CD4-positive, alpha-beta T cell treated with Interleukin-15 for 1 hour (primary cell): Measurements from ENCODE around the gene MOB3B.

ENCODE experiments used
- DNase-seq: peaks from one replicate; pipeline ENCODE4 v3.0.0-alpha.2; 2020

MOB3B gene

DNA sequence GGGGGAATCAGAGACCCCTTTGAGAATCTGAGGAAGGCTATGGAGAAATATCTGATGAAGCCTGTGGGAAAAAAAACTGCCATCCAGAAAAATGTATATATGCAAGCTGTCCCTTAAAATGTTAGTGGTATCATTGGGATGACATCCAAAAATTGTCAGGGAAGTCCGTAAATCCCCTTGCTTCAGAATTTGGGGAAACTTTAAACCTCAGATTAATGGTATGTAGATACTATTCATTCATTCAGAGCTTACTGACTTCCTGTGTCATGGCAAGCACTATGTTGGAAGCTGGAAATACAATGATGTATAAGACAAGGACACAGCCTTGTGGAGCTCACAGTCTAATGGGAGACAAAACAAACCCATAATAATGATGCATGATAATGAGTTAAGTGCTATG is 10.9 kb upstream of the MOB3B start:
- DNase-seq, result no peak

DNA sequence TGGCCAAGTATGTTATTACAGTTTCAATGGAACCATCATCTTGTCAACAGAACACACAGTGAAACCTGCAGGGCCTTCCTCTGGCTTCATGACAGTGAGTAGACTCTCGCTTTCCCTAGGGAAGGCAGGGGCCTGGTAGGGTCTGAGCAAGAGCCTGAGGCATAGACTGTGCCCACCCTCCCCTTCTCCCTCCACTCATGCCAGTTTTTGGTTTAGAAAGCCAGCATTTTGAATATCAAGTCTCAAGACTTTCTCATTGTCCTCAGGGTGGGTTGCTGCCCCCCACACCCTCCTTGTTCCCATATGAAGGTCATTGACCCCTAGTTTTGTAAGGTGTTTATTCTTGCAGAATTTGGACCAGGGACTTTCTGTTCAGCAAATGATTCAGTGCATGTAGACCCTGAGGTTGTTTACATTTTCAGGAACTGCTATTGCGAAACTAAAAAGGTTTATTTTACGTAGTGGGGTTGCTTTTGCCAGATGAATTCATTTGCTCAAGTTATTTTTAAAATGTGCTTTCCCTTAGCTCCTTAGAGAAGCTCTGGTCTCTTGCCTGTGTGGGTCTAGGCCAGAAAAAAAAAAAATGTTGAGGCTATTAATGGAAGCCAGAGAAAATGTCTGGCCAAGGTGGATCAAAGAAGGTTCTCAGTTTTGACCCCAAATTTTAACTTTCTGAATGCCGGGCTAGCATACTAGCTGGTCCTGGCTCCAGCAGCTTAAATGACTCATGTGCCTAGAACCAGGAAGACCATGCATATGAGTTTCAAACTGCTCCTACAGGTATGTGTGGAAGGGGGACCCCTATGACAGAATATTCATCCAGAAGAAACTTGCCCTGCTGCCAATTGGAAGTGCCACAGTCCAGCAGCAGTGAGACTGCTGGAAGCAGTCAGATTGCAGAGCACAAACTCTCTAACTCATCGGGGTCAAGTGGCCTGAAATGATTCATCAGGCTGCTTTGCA is 10.1 kb upstream of the MOB3B start:
- DNase-seq, result no peak

DNA sequence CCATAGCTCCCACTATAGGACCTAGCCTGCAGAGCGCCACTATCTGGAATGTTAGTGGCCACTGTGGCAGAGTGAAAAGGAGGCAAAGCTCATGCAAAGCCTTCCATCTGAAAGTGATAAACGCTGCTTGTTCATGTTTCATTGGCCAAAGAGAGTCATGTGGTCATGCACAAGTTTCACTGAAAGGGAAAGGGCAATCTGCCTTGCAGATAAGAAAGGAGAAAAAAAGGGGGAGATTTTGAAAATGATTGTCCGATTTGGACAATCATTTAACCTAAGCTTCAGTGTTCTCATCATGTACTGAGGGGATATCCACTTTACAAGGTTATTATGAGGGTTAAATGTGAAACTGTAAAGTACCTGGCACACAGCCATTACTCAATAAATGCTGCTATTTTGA is 9.0 kb upstream of the MOB3B start:
- DNase-seq, result no peak

DNA sequence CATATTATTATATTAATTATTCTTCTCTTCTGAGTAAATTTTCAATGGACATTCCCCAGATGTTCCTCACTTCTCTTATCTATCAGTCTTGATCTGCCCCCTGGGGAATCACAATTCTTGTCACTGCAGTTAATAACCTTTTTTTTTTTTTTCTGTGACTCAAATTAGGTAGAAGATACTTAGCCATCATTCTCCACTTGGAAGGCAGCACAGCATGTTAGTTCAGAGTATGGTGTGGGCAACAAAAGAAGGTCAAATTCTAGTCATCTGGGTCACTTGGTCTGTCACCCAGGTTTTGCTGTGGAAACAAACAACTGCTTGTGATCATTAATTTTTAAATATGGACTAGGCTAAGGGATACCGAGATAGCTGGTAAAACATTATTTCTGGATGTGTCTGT is 8.1 kb upstream of the MOB3B start:
- DNase-seq, result no peak

DNA sequence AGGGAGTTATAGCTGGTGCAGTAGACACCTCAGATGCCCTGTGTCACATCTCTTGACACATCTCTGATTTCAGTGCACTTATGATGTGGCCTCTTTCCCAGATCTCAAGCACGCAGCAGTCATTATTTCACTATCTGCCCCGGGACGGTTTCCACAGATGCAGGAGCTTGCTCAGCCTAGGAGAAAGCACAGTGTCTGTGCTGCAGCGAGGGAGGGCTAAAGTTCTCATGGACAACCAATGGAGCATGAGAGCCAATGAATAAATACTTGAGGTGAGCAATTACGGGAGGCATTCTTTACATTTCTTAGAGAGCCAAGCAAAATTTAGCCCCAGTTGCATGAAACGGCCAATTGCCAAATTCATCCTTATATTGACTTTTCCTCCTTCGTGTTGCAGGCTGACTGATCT is 7.4 kb upstream of the MOB3B start:
- DNase-seq, result no peak

DNA sequence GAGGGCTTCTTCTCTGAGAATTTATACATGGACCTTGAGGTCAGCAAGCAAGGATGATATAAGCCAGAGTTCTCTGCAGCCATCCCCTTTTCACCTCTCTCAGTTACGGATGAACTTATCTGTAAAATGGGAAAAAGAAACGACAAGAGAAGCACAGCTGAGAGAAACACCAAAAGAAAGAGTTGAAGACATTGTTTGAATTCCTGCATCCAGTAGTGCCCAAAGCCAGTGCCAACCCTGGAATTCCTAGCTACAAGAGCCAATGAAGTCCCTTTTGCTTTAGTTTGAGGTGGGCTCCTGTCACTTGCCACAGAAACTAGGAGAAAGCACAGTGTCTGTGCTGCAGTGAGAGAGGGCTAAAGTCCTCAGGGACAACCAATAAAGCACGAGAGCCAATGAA is 6.6 kb upstream of the MOB3B start:
- DNase-seq, result no peak

DNA sequence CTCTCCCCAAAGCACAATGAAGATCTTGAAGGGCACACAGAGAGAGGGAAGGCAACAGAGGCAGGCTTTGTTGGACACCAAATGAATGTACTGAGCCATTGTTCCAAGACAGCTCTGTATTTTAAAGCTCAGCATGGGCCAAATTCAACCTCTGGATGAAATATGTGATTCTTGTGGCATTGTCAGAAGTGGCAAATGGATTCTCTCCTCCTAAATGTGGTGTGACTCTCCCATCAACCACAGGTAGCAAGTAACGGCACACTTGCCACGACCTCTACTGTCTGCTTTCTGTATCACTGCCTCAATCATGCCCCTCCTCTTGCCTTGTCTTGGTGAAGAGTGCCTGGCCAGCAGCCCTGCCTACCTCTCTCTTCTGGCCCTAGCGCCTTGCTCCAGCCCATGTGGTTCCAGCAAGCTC is 6.1 kb upstream of the MOB3B start:
- DNase-seq, result no peak

DNA sequence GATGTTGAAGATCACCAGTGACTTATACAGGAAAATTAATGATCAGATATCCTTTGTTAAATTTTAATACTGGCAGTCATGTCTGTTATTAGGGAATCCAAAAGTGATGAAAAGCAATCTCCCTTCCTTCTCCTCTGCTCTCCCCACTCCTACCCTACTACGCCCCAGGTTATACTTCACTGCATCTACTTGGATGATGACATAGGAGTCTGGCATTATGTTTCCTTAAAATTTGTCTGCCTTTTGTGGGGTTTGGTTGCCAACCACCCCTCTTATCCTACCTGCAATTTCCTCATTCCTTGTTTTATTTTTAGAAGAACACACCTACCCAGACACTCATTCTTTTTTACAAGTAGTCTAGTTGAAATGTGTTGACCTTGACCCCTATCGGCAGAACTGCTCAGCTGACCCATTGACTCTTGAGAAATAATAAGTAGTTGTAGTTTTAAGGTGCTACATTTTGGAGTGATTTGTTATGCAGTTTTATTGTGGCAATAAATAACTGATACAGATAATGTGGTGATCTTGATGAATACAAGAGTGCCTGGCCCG is 5.1 kb upstream of the MOB3B start:
- DNase-seq, result no peak

DNA sequence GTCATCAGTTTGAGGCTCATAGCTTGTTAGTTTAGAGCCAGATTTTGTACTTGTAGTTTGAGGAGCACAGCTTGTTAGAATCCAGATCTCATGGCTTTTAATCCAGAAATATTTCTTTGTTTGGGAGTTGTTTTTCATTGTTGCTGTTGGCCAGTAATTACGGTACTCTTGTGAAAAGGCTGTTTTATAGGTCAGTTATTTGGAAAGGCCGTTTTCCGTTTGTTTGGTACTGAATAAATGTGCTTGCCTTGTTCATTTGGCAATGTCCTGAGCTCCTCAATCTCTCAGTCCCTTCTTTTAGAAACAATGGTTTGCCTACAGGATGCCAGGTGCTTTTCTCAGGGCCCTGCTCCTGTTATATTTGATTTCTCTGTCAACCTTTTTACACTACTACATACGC is 4.5 kb upstream of the MOB3B start:
- DNase-seq, result no peak

DNA sequence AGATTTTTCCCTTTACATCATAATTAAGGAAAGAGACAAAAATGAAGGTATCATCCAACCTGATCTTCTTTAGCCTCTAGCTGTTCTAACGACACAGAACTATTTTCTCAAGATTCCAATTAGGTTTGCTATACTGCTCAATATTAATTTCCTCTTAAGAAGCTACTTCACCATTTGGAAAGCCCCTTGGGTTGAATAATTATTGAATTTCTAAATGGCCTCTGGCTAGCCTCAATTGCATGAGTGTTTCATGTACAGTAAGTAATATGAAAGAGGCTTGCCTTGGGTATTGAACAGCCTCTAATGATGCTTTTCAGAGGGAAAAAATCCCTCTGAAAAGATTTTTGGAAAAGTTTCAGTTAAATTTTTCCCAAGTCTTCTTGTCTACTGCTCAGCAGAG is 3.7 kb upstream of the MOB3B start:
- DNase-seq, result no peak

DNA sequence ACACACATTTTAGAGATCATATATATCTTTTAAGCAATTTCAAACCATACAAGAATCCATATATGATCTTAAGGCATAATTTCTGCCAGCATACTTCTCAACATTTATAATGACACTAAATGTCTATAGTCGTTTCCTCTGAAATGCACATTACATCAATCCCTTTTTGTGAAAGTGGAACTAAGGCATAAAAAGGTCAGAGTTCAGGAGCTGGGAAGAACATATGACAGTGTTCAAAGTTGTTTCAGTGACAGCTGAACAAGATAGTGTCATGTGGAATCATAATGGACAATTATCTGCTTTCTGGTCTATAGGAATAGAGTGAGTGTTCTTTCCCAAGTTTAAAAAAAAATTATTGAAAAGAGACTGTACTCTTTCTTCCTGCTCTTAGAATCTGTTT is 2.4 kb upstream of the MOB3B start:
- no peak for DNase-seq

DNA sequence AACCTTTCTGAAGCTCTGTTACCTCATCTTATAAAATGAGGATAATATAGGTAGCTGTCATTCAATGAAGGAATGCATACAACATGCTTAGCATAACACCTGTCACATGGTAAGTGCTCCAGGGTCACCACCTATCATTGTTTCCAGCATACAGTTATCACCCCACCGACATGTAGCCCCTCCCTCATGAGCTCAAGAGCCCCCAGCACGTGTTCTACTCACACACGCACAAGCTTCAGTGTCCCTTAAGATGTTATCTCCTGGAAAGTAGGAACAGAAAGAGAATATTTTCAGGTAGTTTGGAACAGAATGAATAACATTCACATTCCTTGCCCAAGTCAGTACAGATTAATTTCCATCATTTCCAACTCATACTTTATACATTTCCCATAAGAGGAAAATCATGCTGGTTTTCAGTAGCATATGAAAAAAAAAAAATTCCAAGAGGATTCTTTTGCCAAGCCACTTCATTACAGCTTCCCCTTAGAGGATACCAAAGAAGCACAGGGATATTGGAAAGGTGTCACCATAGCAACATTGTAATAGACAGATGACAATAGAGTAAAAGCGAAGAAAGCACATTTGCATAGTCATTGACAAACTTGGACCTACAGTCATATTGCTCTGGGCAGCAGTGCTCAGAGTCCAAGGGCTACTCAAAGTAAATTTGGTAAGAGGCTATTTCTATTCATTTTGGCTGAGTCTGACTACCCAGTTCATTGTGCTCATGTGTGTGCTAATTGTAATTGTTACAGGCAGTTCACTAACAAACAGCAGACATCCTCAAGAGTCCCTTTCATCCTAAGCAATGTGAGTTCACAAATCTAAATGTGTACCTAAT is 1.5 kb upstream of the MOB3B start:
- DNase-seq, result no peak

DNA sequence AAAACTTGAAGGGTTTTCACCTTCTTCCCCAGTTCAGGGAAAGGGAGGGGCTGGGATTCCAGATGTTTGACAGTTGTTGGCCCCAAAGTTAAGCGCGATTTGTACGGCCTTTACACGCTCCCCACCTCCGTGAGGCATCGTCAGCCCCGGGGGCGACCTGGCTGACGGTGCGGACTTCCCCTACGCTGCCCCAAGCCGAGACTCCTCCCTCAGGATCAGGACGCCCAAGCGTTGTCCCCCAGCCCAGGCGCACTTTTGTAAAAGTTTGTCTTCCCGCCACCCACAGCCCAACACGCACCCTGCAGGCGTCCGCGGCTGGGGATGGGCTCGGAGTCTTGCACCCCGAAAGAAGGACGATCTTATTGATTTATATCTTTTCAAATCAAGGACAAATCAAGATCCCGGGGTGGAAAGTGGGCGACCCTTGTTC is 713 bp downstream of the MOB3B start:
- DNase-seq, result peak; percentile 68

DNA sequence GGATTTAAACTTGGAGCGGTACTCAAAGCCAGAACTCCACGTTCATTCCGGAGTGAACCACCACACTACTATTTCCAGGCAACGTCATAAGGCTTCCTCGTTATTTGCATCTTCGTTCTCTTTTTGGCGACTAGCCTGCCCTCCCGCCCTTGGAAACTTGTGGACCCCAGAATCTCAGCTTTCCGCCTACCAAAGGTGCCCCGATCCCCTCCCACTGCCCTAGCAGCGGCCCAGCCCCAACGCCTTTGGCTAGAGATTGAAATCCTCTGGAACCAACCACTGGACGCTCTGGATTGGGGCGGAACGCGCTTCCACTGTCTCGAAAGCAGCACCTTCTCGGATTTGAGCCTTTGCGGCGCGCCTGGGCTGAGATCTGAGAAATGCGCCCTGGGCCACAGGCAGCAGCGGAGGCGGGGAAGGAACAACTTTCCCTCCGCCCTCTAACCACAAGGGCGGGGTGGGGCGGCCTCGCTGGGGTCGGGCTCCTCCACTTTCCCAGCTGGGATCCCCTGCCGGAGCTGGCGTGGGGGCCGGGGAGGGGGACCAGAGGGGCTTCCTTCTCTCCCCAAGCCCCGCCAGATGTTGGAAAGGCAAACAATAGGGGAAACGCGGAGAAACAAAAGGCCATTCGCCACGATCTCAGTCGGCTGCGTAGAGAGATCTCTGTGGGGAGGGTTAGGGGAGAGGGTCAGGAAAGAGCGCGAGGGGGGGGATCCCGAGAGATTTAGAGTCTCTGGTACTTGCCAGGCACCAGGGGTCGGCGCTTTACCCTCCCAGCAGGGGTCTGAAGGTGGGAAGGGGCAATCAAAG is 1.3 kb downstream of the MOB3B start:
- DNase-seq, result peak; percentile 54

DNA sequence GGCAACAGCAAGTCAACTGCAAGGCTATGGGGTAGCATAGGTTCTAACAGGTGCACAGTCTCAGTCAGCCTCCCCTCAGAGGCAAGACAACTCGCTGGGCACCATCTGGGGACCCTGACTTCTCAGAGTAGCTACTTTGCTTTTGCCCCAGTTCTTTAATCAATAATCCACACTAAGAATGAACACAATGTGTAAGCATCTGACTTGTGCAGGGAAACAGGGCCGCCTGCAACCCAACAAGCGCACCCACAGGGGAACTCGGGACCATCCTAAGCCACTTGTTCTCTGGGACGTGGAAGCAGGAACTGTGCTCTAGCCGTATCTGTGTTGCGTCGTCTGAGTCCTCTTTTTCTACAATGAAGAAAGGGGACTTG is 1.9 kb downstream of the MOB3B start:
- DNase-seq, result no peak

DNA sequence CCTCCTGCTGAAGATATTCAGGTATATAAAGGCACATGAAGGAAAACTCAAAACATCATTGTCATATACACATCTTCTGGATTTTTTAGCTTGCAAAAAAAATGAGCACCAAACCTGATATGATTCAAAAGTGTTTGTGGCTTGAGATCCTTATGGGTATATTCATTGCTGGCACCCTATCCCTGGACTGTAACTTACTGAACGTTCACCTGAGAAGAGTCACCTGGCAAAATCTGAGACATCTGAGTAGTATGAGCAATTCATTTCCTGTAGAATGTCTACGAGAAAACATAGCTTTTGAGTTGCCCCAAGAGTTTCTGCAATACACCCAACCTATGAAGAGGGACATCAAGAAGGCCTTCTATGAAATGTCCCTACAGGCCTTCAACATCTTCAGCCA is 5.4 kb downstream of the MOB3B start, which contains the start of gene IFNK:
Gene IFNK, plus strand, starts transcription at position 55 of the 400 bp plus-strand sequence. Its CDS starts 47 bp downstream, at position 102.
- no peak for DNase-seq

DNA sequence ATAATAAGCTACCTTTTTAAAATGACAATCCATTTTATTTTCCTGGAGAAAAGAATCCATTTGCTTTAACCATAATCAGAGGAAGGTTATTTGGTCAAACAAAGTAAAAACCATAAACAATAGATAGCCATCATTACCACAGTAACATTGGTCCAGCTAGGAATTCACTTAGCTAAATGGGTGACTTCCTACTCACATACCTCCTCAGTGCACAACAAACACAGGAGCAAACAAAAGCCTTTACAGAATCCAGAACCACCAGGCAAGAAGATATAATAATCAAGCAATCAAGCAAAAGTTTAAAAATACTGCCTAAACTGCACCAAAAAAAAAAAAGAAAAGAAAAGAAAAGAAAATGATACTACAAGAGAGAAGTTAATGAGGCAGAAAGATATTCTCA is 6.5 kb downstream of the MOB3B start:
- no peak for DNase-seq

DNA sequence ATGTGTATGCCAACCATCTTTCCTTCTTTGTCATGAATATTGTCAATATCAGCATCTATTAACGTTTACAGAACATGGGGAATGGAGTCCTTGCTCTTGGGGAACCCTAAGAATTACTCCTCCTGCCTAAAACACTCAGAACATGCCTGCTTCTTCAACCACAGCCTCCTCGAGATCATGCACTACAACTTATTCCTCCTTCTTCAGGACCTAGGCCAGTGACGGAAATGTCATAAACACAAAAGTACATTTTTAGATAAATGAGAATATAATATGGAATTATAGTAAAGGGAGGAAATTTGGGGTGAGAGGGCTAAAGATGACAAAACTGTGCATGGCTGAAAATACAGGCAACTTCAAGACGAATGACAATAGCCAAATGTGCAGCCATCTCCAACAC is 8.6 kb downstream of the MOB3B start:
- DNase-seq, result no peak

DNA sequence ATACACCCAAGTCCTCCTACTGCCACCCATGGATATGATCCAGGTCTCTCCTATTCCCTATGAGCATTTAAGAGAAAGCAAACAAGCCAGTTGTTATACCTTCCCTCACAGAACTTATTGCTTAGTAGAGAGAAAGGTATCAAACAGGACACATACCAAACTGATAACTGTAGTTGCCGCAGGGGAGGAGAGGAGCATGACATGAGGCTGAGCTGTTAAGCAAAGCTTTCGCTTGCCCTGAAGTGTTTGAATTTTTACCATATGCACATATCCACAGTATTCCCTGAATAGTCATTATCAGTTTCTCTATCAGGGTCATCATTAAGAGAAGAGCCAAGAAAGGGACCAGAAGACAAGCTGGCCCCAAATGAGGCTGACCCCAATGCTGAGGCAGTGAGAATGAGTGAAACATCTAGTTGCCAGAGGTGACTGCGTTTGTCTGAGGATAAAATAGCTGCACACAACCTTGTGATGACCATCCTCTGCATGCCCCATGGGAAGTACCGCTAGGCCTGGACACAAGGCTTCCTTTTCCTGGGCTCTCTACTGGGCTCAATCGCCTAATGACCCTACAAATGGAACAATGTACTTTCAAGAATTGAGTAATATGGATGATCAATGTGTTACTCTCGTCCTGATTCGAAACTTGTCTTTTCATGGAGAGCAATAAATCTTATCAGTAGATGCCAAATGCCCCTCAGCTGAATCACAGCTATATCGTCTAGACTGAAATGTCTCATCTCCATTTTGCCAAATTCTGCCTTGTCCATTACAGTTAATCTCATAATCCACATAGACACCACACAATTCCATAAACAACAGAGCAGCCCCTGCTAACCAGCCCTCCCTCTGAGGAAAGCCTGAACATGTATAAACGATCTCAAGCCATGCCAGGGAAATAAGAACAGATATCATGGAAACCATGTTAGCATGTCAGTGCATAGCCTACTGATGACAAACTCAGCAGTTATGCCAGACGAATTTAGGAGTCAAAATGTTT is 9.8 kb downstream of the MOB3B start:
- no peak for DNase-seq

DNA sequence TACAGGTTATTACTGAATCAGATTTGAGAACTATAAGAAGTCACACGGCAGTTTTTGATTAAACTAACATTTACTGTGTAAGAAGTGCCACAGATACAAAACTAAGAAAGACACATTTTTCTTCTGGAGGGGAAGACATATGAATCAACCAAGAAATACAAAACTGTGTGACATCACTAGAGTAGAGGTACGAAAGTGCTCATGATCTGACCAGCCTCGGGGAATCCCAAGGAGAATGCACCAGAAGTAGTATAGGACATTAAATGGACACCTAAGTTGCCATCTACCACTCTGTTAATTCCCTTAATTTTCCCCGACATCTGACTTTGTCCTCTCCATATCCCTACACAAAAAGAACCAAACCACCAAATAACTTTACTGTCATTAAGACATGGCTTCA is 10.8 kb downstream of the MOB3B start:
- no peak for DNase-seq

DNA sequence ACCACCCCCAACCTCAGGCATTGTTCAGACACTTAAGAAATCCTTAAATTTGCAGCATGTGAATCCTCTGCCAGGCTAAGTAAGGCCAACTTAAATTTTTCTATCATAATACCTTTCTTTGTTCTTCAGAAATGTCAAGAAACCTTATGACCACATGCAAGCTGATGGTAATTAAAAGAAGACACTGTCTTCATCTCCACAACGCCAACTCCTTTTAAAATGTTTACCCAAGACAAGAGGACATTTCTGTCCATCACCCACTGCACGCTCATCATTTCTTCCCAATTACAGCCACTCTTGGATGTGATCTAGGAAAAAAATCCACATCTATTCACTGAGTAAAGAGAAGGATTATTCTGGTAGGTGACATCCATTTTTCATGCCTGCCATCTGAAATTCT is 11.6 kb downstream of the MOB3B start:
- DNase-seq, result no peak
